Activated CD4-positive, CD25-positive, alpha-beta regulatory T cell (primary cell): ENCODE measurements around the gene ZW10.

Experiments used
- DNase-seq, 4 experiments: peaks; one replicate each; lab custom pipeline; 2025; lab: John Stamatoyannopoulos, UW

The ZW10 gene

GRCh38 chr11:113697756-113698407 lies 75.6 kb downstream of the ZW10 start:
- DNase-seq, result no peak

GRCh38 chr11:113697111-113697510 lies 76.4 kb downstream of the ZW10 start:
- DNase-seq, result no peak

GRCh38 chr11:113695207-113695606 lies 78.3 kb downstream of the ZW10 start:
- no peak for DNase-seq

- no peak for DNase-seq
Measured at GRCh38 chr11:113694390-113694789, 79.1 kb downstream of the ZW10 start.

- no peak for DNase-seq
Measured at GRCh38 chr11:113693030-113693429, 80.5 kb downstream of the ZW10 start.

- DNase-seq, result no peak
Measured at GRCh38 chr11:113690619-113691569, 82.6 kb downstream of the ZW10 start.

- DNase-seq, result no peak
Measured at GRCh38 chr11:113689768-113690618, 83.5 kb downstream of the ZW10 start.

- no peak for DNase-seq
Measured at GRCh38 chr11:113685654-113686359, 87.7 kb downstream of the ZW10 start.

GRCh38 chr11:113684496-113684895 lies 89.0 kb downstream of the ZW10 start:
- no peak for DNase-seq

GRCh38 chr11:113683481-113684046 lies 89.9 kb downstream of the ZW10 start:
- DNase-seq, result no peak
